ENCODE measurements around the gene HOXB1. TPM values are rescaled to one million over a fixed set of nuclear protein-coding genes. Genes with fewer than 3 reads are reported as not detected.

Gene HOXB1
- total and polyA plus RNA-seq, 5 donors from 2014 or later: not detected

GRCh38 chr17:48546137-48546923, 15.5 kb upstream of the HOXB1 start:
- no peak for ATAC-seq (ENCODE audit: low read depth in 2 of 2)
- Histone ChIP-seq H3K4me3 (ENCODE audit: low read depth, low read length) (peak overlapping the region; percentile 71), H3K27me3 (ENCODE audit: control insufficient read depth, insufficient read depth, low read length) (peaks cover 3% of the 10 kb centered on the region), H3K27ac (ENCODE audit: insufficient read depth, low read length, poor library complexity, severe bottlenecking) (peak overlapping the region; percentile 86), H3K9me3 (ENCODE audit: control insufficient read depth in 2 of 2, low read length in 2 of 2) (no peaks in the 10 kb centered on the region), H3K4me1 (ENCODE audit: control insufficient read depth, insufficient read depth, low read length, poor library complexity, severe bottlenecking) (peaks cover 49% of the 10 kb centered on the region), H3K36me3 (ENCODE audit: control insufficient read depth, insufficient read depth, low read length) (no peaks in the 10 kb centered on the region)
- Mint-ChIP-seq H3K27ac (peak overlapping the region; percentile 60 to 97 (median 96)), H3K36me3 (peaks cover 11% of the 10 kb centered on the region), H3K27me3 (peaks cover 43% of the 10 kb centered on the region), H3K4me1 (peaks cover 7 to 52% (median 27%) of the 10 kb centered on the region in 4 donors), H3K9me3 (no peaks in the 10 kb centered on the region), H3K4me3 (peak overlapping the region; percentile 83 to 99 (median 95))
- DNase-seq: no peak

- Histone ChIP-seq H3K27ac (ENCODE audit: insufficient read depth, low read length, poor library complexity, severe bottlenecking) (peak overlapping the region; percentile 86), H3K27me3 (ENCODE audit: control insufficient read depth, insufficient read depth, low read length) (peaks cover 3% of the 10 kb centered on the region), H3K36me3 (ENCODE audit: control insufficient read depth, insufficient read depth, low read length) (no peaks in the 10 kb centered on the region), H3K9me3 (ENCODE audit: control insufficient read depth in 2 of 2, low read length in 2 of 2) (no peaks in the 10 kb centered on the region), H3K4me3 (ENCODE audit: low read depth, low read length) (peak overlapping the region; percentile 59), H3K4me1 (ENCODE audit: control insufficient read depth, insufficient read depth, low read length, poor library complexity, severe bottlenecking) (peaks cover 55% of the 10 kb centered on the region)
- H3K4me3 Mint-ChIP-seq: peak overlapping the region; percentile 91 to 99 (median 98)
- H3K27me3 Mint-ChIP-seq: peaks cover 43% of the 10 kb centered on the region
- H3K27ac Mint-ChIP-seq: peak overlapping the region; percentile 59 to 97 (median 85)
- peaks cover 11% of the 10 kb centered on the region for H3K36me3 Mint-ChIP-seq
- no peaks in the 10 kb centered on the region for H3K9me3 Mint-ChIP-seq
- H3K4me1 Mint-ChIP-seq: peaks cover 10 to 57% (median 27%) of the 10 kb centered on the region in 4 donors
- ATAC-seq (ENCODE audit: low read depth in 2 of 2) (no peak), DNase-seq (no peak)
Observed at GRCh38 chr17:48545539-48545938, 14.7 kb upstream of the HOXB1 start.

GRCh38 chr17:48545022-48545375, 14.2 kb upstream of the HOXB1 start, which contains the start of gene HOXB2:
Gene HOXB2 (minus strand): TSS chr17:48545109. CDS start chr17:48544911, 198 bp downstream.
- Mint-ChIP-seq H3K27ac (peak within 1 kb of the TSS; percentile 94 to 97 (median 95)), H3K9me3 (no peaks in the 10 kb centered on the region), H3K4me3 (peak within 1 kb of the TSS; percentile 91 to 99 (median 98)), H3K4me1 (peaks cover 10 to 62% (median 29%) of the 10 kb centered on the region in 4 donors), H3K27me3 (peaks cover 47% of the 10 kb centered on the region), H3K36me3 (peaks cover 11% of the 10 kb centered on the region)
- H3K27me3 ChIP-seq (ENCODE audit: control insufficient read depth, insufficient read depth, low read length): peaks cover 3% of the 10 kb centered on the region
- H3K27ac ChIP-seq (ENCODE audit: insufficient read depth, low read length, poor library complexity, severe bottlenecking): peak within 1 kb of the TSS; percentile 86
- ATAC-seq (ENCODE audit: low read depth in 2 of 2) (no peak), DNase-seq (no peak)
- H3K36me3 ChIP-seq (ENCODE audit: control insufficient read depth, insufficient read depth, low read length): no peaks in the 10 kb centered on the region
- peak within 1 kb of the TSS; percentile 94 for H3K4me3 ChIP-seq (ENCODE audit: low read depth, low read length)
- H3K9me3 ChIP-seq (ENCODE audit: control insufficient read depth in 2 of 2, low read length in 2 of 2): no peaks in the 10 kb centered on the region
- peaks cover 60% of the 10 kb centered on the region for H3K4me1 ChIP-seq (ENCODE audit: control insufficient read depth, insufficient read depth, low read length, poor library complexity, severe bottlenecking)

GRCh38 chr17:48544349-48545021, 13.7 kb upstream of the HOXB1 start:
- H3K9me3 Mint-ChIP-seq: no peaks in the 10 kb centered on the region
- peak overlapping the region; percentile 94 to 97 (median 95) for H3K27ac Mint-ChIP-seq
- H3K27ac ChIP-seq (ENCODE audit: insufficient read depth, low read length, poor library complexity, severe bottlenecking): peak overlapping the region; percentile 86
- H3K27me3 ChIP-seq (ENCODE audit: control insufficient read depth, insufficient read depth, low read length): peaks cover 3% of the 10 kb centered on the region
- peaks cover 60% of the 10 kb centered on the region for H3K4me1 ChIP-seq (ENCODE audit: control insufficient read depth, insufficient read depth, low read length, poor library complexity, severe bottlenecking)
- peak; percentile 28 to 51 (median 41) for DNase-seq
- peak overlapping the region; percentile 91 to 99 (median 98) for H3K4me3 Mint-ChIP-seq
- no peaks in the 10 kb centered on the region for H3K36me3 ChIP-seq (ENCODE audit: control insufficient read depth, insufficient read depth, low read length)
- H3K36me3 Mint-ChIP-seq: peaks cover 11% of the 10 kb centered on the region
- H3K27me3 Mint-ChIP-seq: peaks cover 51% of the 10 kb centered on the region
- no peak for ATAC-seq (ENCODE audit: low read depth in 2 of 2)
- no peaks in the 10 kb centered on the region for H3K9me3 ChIP-seq (ENCODE audit: control insufficient read depth in 2 of 2, low read length in 2 of 2)
- peaks cover 12 to 65% (median 30%) of the 10 kb centered on the region in 4 donors for H3K4me1 Mint-ChIP-seq
- peak overlapping the region; percentile 94 for H3K4me3 ChIP-seq (ENCODE audit: low read depth, low read length)

- peaks cover 58% of the 10 kb centered on the region for H3K4me1 ChIP-seq (ENCODE audit: control insufficient read depth, insufficient read depth, low read length, poor library complexity, severe bottlenecking)
Observed at GRCh38 chr17:48543854-48544348, 13.1 kb upstream of the HOXB1 start.

GRCh38 chr17:48543107-48543853, 12.5 kb upstream of the HOXB1 start:
- Histone ChIP-seq H3K36me3 (ENCODE audit: control insufficient read depth, insufficient read depth, low read length) (no peaks in the 10 kb centered on the region), H3K27ac (ENCODE audit: insufficient read depth, low read length, poor library complexity, severe bottlenecking) (peak overlapping the region; percentile 86), H3K4me3 (ENCODE audit: low read depth, low read length) (peak overlapping the region; percentile 86), H3K27me3 (ENCODE audit: control insufficient read depth, insufficient read depth, low read length) (peaks cover 3% of the 10 kb centered on the region), H3K4me1 (ENCODE audit: control insufficient read depth, insufficient read depth, low read length, poor library complexity, severe bottlenecking) (peaks cover 53% of the 10 kb centered on the region), H3K9me3 (ENCODE audit: control insufficient read depth in 2 of 2, low read length in 2 of 2) (no peaks in the 10 kb centered on the region)
- ATAC-seq (ENCODE audit: low read depth in 2 of 2) (peak; percentile 34 to 61), DNase-seq (peak; percentile 29 to 73 (median 63))
- H3K36me3 Mint-ChIP-seq: peaks cover 11% of the 10 kb centered on the region
- peak overlapping the region; percentile 95 to 97 (median 95) for H3K27ac Mint-ChIP-seq
- no peaks in the 10 kb centered on the region for H3K9me3 Mint-ChIP-seq
- H3K4me3 Mint-ChIP-seq: peak overlapping the region; percentile 98 to 99 (median 98)
- peaks cover 12 to 60% (median 27%) of the 10 kb centered on the region in 4 donors for H3K4me1 Mint-ChIP-seq
- peaks cover 51% of the 10 kb centered on the region for H3K27me3 Mint-ChIP-seq

More at GRCh38 chr17:48543854-48544348, 13.1 kb upstream of the HOXB1 start:
- Mint-ChIP-seq H3K27me3 (peaks cover 51% of the 10 kb centered on the region), H3K9me3 (no peaks in the 10 kb centered on the region), H3K27ac (peak overlapping the region; percentile 94 to 97 (median 95)), H3K4me1 (peaks cover 12 to 65% (median 30%) of the 10 kb centered on the region in 4 donors), H3K36me3 (peaks cover 11% of the 10 kb centered on the region), H3K4me3 (peak overlapping the region; percentile 91 to 99 (median 98))
- H3K4me3 ChIP-seq (ENCODE audit: low read depth, low read length): peak overlapping the region; percentile 94
- DNase-seq: peak in 1 of 3 donors; percentile 29
- no peaks in the 10 kb centered on the region for H3K9me3 ChIP-seq (ENCODE audit: control insufficient read depth in 2 of 2, low read length in 2 of 2)
- peak overlapping the region; percentile 86 for H3K27ac ChIP-seq (ENCODE audit: insufficient read depth, low read length, poor library complexity, severe bottlenecking)
- peaks cover 3% of the 10 kb centered on the region for H3K27me3 ChIP-seq (ENCODE audit: control insufficient read depth, insufficient read depth, low read length)
- H3K36me3 ChIP-seq (ENCODE audit: control insufficient read depth, insufficient read depth, low read length): no peaks in the 10 kb centered on the region
- ATAC-seq (ENCODE audit: low read depth in 2 of 2): peak; percentile 29 to 38

- peaks cover 11% of the 10 kb centered on the region for H3K36me3 Mint-ChIP-seq
- DNase-seq: no peak
- H3K4me1 Mint-ChIP-seq: peaks cover 10 to 54% (median 23%) of the 10 kb centered on the region in 4 donors
- H3K27ac Mint-ChIP-seq: peak overlapping the region; percentile 94 to 97 (median 95)
- H3K9me3 Mint-ChIP-seq: no peaks in the 10 kb centered on the region
- peaks cover 52% of the 10 kb centered on the region for H3K27me3 Mint-ChIP-seq
- Histone ChIP-seq H3K27me3 (ENCODE audit: control insufficient read depth, insufficient read depth, low read length) (peaks cover 3% of the 10 kb centered on the region), H3K4me1 (ENCODE audit: control insufficient read depth, insufficient read depth, low read length, poor library complexity, severe bottlenecking) (peaks cover 49% of the 10 kb centered on the region), H3K36me3 (ENCODE audit: control insufficient read depth, insufficient read depth, low read length) (no peaks in the 10 kb centered on the region), H3K9me3 (ENCODE audit: control insufficient read depth in 2 of 2, low read length in 2 of 2) (no peaks in the 10 kb centered on the region), H3K4me3 (ENCODE audit: low read depth, low read length) (peak overlapping the region; percentile 86), H3K27ac (ENCODE audit: insufficient read depth, low read length, poor library complexity, severe bottlenecking) (peak overlapping the region; percentile 86)
- no peak for ATAC-seq (ENCODE audit: low read depth in 2 of 2)
- H3K4me3 Mint-ChIP-seq: peak overlapping the region; percentile 98 to 99 (median 98)
Observed at GRCh38 chr17:48542698-48543106, 11.9 kb upstream of the HOXB1 start.
